ENCODE results near the gene VAMP2. TPM values are rescaled to one million over a fixed set of nuclear protein-coding genes. Genes with fewer than 3 reads are reported as not detected.

The VAMP2 gene
- total RNA-seq, 6 experiments from 2014 or later, result 4.4 to 18.6 (median 13.2) TPM

GRCh38 chr17:8186446-8186786 is 23.7 kb upstream of the VAMP2 start:
- no peak for DNase-seq
- peak overlapping the region; percentile 54 to 92 (median 77) for H3K27ac ChIP-seq
- H3K27me3 ChIP-seq, result no peaks in the 10 kb centered on the region
- TF ChIP-seq CTCF (IDR thresholded peaks at IDR 0.05) (peak in 1 of 4 donors; percentile 37), POLR2A (IDR thresholded peaks at IDR 0.05) (no peak)
- H3K4me3 ChIP-seq, result peak overlapping the region; percentile 64 to 72 (median 71)
- WGBS (ENCODE audit: insufficient coverage, low coverage, low lambda C conversion rate, missing lambda C conversion rate), result 0% methylated on average over 9 of the region's 23 CpGs
- intact Hi-C loops (cut with DNase I), result no loop called here
- no peaks in the 10 kb centered on the region for H3K36me3 ChIP-seq
- H3K4me1 ChIP-seq, result peaks cover 0 to 20% (median 3%) of the 10 kb centered on the region in 4 donors
- no peak for ATAC-seq
- no peaks in the 10 kb centered on the region for H3K9me3 ChIP-seq

GRCh38 chr17:8185582-8186445 is 23.1 kb upstream of the VAMP2 start:
- Histone ChIP-seq H3K27ac (peak overlapping the region; percentile 54 to 92 (median 77)), H3K4me1 (peaks cover 0 to 19% (median 3%) of the 10 kb centered on the region in 4 donors), H3K36me3 (no peaks in the 10 kb centered on the region), H3K9me3 (no peaks in the 10 kb centered on the region), H3K27me3 (no peaks in the 10 kb centered on the region), H3K4me3 (peak overlapping the region; percentile 64 to 72 (median 71))
- ATAC-seq, result peak; percentile 23 to 52 (median 38)
- intact Hi-C loops (cut with DNase I), result no loop called here
- WGBS (ENCODE audit: insufficient coverage, low coverage, low lambda C conversion rate, missing lambda C conversion rate), result 1% methylated on average over 30 of the region's 44 CpGs
- peak; percentile 87 to 88 (median 87) for DNase-seq
- TF ChIP-seq CTCF (IDR thresholded peaks at IDR 0.05) (no peak), POLR2A (IDR thresholded peaks at IDR 0.05) (peak; percentile 37)

GRCh38 chr17:8176998-8177731 is 14.4 kb upstream of the VAMP2 start:
- ATAC-seq, result no peak
- TF ChIP-seq POLR2A (IDR thresholded peaks at IDR 0.05), result no peak
- TF ChIP-seq CTCF (IDR thresholded peaks at IDR 0.05), result no peak
- 63% methylated on average over 15 of the region's 19 CpGs for WGBS (ENCODE audit: insufficient coverage, low coverage, low lambda C conversion rate, missing lambda C conversion rate)
- Histone ChIP-seq H3K4me3 (peak overlapping the region in 2 of 3 donors; percentile 61 to 71), H3K27ac (peak overlapping the region in 1 of 3 donors; percentile 62), H3K27me3 (no peaks in the 10 kb centered on the region), H3K4me1 (peaks cover 0 to 24% (median 4%) of the 10 kb centered on the region in 4 donors), H3K9me3 (no peaks in the 10 kb centered on the region), H3K36me3 (no peaks in the 10 kb centered on the region)
- intact Hi-C loops (cut with DNase I), result no loop called here
- DNase-seq, result peak in 1 of 3 donors; percentile 14

GRCh38 chr17:8176197-8176940 is 13.6 kb upstream of the VAMP2 start, which contains the start of gene TMEM107:
Gene TMEM107, minus strand, starts transcription at chr17:8176380. Its CDS starts 94 bp downstream, at chr17:8176286.
- peaks cover 0 to 24% (median 4%) of the 10 kb centered on the region in 4 donors for H3K4me1 ChIP-seq
- DNase-seq (peak; percentile 88 to 91 (median 90)), ATAC-seq (peak; percentile 70 to 76 (median 73))
- TF ChIP-seq POLR2A (IDR thresholded peaks at IDR 0.05), result no peak
- peak within 1 kb of the TSS; percentile 17 to 79 (median 62) for H3K27ac ChIP-seq
- no peaks in the 10 kb centered on the region for H3K9me3 ChIP-seq
- H3K4me3 ChIP-seq, result peak within 1 kb of the TSS; percentile 52 to 71 (median 61)
- intact Hi-C loops (cut with DNase I), result no loop called here
- H3K27me3 ChIP-seq, result no peaks in the 10 kb centered on the region
- 1% methylated on average over 13 of the region's 56 CpGs for WGBS (ENCODE audit: insufficient coverage, low coverage, low lambda C conversion rate, missing lambda C conversion rate)
- H3K36me3 ChIP-seq, result no peaks in the 10 kb centered on the region
